GM19328 (cell line): Measurements from ENCODE around the gene TM4SF5.

ENCODE experiments used
- ATAC-seq: cut with Tn5 transposase; IDR thresholded peaks from one replicate; pipeline ENCODE4 v1.9.1; 2021; ENCODE audit warnings: mild to moderate bottlenecking, moderate library complexity; ENCODE audit not compliant: unreplicated experiment

TM4SF5 gene

DNA sequence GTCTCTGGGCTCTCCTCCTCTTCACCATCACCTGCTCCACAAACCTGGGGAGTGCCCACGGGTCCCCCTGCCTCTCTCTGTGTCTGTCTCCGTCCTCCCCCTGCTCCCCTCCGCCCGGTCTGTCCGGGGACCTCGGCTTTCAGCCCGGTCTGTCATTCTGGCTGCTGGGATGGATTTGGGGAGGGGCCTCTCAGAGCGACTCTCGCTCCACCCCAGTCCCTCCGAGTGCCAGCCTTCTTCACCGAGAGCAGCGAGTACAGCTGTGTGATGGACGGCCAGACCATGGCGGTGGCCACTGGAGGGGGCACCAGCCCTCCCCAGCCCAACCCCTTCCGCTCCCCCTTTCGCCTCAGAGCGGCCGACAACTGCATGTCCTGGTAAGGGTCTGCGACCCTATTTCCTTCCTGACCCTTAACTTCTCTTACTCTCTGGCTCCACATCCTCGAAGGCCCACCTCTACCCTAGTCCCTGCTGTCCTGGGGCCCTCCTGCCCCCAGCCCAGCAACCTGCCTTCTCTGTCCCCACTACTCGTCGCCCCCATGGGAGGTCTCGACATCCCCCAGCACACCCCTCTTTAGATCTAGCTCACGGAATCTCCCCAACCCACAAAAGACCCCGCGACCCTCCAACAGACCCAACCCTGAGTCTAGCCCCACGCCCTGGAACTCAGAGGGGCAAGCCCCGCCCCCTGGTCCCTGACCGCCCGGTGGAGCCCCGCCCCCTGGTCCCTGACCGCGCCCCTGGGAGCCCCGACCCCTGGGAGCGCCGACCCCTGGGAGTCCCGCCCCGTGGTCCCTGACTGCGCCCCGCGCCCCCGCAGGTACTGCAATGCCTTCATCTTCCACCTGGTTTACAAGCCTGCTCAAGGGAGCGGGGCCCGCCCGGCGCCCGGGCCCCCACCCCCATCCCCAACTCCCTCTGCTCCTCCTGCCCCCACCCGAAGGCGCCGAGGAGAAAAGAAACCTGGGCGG, 26.4 kb upstream of the TM4SF5 start:
- no peak for ATAC-seq

DNA sequence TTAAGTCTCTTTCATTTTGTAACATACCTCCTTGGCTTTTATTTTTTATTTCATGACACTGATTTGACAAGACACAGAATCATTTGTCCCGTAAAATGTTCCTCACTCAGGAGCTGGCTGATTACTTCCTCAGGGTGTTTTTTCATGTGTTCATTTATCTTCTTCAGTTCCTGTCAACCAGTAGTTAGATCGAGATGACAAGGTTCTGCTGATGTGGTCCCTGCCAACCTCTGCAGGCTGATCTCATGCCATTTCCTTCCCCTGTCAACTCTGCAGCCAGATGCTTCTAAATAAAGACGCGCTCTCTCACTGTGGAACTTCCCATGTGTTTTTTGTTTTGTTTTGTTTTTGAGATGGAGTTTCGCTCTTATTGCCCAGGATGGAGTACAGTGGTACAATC, 23.8 kb upstream of the TM4SF5 start:
- ATAC-seq: no peak

DNA sequence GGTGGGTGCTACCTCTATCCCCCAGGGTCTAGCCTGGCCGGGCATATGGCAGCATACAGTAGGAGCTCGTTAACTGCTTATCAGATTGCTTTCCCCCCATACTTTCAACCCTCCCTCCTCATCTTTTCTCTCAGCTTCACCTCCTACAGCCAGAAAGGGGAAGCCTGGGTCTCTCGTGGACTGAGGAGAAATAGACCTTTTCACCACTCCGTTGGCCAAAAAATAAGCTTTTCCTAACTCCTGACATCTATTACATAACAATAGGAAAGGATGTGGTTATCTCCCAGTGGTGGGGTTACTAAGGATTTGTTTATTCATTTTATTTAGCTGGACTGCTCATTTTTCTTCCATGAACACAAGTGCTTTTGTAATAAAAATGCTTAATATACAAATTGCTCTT, 23.0 kb upstream of the TM4SF5 start:
- ATAC-seq: no peak

DNA sequence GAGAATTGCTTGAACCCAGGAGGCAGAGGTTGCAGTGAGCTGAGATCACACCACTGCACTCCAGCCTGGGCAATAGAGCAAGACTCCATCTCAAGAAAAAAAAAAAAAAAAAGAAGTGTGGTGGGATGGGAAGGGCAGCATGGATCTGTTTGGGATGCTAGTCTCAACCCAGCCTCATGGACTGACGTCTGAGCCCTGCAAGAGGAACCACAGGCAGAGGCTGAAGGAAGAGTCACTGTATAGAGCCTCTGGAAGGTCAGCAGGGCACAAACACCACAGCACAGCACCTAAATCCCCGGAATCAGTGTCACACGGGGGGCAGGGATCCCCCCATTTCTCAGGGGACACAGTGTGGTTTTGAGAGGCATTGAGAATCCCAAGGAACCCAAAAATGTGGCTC, 21.1 kb upstream of the TM4SF5 start:
- ATAC-seq: no peak

DNA sequence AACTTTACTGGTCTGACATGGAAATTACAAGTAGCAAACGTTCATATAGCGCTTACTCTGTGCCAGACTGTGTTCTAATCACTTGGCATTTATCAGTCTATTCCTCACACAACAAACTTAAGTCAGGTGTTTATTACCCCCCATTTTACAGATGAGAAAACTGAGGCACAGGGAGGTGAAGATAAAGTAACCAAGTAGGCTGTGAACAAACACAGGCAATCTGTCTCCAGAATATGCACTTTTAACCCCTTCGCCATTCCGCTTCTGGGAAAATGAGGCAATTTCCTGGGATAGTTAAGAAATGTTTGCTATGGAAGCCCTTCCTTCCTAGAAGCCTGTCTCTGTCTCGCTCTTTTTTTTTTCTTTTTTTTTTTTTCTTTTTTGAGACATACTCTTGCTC, 19.8 kb upstream of the TM4SF5 start:
- no peak for ATAC-seq

DNA sequence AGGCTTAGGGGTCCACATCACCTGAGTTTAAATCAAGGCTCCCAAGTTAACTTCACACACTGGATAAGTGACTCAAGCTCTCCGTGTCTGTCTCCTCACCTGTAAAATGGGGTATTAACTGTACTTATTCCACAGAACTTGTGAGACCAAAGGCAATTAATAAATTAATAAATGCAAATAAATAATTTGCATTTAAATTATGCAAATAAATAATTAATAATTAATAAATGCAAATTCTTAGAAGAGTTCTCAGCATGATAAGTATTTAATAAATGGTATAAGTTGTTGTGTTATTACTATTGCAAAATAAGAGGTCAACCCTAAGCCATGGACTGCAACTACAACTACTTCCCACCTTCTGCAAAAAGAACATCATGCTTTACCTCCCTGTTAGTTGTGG, 18.3 kb upstream of the TM4SF5 start:
- no peak for ATAC-seq

DNA sequence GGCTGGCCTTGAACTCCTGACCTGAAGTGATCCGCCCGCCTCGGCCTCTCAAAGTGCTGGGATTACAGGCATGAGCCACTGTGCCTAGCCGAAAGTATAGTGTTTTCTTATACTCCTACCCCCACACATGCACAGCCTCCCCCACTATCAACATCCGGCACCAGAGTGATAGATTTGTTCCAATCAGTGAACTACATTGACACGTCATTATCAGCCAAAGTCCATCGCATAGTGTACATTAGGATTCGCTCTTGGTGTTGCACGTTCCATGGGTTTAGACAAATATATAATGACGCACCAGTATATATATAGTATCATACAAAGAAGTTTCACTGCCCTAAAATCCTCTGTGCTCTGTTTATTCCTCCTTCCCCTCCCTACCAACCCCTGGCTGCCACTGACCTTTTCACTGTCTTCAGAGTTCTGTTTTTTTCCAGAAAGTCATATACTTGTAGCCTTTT, 11.9 kb upstream of the TM4SF5 start:
- ATAC-seq: no peak

DNA sequence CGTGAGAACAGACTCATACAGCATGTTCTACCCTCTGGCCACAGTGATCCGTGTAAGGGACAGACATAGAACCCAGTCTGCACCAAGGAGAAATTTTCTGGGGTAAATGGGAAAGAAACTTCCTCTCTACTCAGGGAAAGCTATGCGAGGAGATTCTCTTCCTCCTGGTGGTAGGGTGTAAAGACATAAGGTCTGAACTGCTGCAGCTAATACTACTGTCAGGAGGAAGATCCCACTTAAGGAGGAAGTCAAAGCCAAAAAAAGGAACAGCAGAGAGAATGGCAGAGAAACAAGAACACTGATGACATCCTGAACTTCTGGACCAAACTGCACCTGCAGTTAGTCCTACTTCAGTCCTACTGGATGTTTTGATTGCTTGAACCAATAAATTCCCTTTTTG, 7.1 kb upstream of the TM4SF5 start:
- ATAC-seq: no peak

DNA sequence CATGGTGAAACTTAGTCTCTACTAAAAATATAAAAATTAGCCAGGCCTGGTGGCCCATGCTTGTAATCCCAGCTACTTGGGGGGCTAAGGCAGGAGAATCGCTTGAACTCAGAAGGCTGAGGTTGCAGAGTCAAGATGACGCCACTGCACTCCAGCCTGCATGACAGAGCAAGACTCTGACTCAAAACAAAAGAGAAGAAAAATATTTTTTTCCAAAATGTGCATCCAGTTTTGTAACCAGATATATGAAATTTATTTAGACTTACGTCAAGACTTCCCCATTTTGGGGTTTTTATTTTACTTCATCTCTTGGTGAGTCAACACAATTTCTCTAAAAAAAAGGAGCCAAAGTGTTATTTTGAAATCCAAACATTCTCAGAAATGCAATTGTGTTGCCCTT, 5.5 kb upstream of the TM4SF5 start:
- ATAC-seq: no peak

DNA sequence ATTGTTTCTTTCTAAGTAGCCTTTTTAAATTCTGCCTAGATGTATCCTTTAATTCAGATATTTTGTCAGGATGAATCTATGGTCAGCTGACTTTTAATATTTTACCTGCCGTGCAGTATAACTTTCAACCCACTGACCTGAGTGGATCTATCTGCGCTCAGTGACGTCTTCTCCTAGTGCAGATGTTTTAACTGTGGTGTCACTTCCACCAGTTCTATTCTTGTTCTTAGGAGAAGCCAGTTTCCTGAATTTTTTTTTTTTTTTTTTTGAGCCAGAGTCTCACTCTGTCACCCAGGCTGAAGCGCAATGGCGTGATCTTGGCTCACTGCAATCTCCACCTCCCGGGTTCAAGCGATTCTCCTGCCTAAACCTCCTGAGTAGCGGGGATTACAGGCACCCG, 5.0 kb upstream of the TM4SF5 start:
- ATAC-seq: no peak

DNA sequence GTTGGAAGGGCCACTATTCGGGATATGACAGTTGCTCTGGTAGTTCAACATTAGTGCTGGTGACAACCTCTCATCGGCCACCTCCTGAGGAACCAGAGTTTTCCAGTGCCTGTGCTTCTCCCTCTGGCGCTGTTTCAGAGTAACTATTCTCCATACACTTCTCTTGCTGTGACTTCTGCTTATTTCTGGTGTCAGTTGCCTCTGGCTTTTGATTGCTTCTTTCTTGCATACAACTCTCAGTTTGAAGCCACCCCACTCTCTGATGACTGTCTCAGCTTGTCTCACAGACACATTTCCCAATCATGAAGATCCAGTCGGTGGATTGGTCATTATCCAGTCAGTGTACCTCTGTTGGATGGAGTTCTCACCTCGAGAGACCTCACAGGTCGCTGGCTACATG, 3.4 kb upstream of the TM4SF5 start:
- ATAC-seq: no peak

DNA sequence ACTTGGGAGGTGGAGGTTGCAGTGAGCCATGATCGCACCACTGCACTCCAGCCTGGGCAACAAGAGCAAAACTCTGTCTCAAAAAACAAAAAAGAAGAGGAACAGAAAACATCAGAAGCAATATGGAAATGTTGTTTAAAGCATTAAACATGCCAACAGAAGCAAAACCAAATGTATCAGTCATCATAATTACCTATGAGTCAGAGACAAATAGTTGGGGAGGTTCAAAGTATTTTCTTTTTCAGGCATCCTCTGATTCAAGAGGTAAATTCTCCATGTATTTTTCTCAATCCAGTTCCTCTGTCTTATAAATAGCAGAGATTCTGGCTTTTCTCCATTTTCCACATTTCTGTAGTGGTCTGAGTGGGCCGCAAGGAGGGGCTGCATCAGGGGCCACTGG, 2.1 kb upstream of the TM4SF5 start:
- ATAC-seq: no peak

DNA sequence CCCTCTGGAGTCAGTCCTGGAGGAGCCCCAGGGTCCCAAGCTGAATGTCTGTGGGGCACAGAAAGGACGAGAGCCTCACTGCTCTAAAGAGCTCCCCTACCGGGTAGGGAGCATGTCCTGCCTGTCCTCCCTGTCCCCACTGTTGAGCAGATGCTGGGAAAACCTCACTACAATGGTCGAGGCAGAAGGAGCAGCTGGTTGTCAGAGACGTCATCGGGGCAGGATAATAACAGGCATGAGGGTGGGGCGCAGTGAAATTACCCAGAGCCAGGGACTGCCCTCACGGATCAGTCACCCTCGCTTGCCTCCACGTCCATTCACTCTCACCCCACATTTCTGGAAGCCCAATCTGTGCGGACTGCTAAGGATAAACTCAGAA, 538 bp downstream of the TM4SF5 start:
- ATAC-seq: no peak

DNA sequence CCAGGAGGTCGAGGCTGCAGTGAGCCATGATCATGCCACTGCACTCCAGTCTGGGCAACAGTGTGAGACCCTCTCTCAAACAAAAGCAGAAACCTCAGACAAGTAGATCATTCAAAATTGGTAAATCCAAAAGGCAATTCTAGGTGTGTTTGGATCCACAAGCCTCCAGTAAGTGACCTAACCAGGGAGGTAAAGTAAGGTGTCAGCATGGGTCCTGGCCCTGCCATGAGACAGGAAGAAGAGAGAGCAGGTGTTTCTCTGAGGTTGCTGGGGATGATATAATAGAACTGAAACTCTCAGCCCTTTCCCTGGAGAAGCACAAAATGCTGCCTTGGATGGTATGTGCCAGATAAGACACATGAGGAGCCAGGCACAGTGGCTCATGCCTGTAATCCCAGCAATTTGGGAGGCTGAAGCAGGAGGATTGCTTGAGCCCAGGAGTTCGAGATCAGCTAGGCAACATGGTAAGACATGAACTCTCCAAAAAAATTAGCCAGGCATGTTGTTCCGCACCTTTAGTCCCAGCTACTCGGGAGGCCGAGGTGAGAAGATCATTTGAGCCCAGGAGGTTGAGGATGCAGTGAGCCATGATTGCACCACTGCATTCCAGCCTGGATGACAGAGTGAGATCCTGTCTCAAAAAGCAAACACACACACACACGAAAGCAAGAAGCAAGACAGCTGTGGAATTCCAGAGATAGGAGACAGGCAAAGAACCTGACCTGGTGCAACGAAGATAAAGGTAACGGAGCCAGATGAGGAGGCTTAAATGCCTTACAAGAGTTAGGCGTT, 6.5 kb downstream of the TM4SF5 start:
- ATAC-seq: no peak

DNA sequence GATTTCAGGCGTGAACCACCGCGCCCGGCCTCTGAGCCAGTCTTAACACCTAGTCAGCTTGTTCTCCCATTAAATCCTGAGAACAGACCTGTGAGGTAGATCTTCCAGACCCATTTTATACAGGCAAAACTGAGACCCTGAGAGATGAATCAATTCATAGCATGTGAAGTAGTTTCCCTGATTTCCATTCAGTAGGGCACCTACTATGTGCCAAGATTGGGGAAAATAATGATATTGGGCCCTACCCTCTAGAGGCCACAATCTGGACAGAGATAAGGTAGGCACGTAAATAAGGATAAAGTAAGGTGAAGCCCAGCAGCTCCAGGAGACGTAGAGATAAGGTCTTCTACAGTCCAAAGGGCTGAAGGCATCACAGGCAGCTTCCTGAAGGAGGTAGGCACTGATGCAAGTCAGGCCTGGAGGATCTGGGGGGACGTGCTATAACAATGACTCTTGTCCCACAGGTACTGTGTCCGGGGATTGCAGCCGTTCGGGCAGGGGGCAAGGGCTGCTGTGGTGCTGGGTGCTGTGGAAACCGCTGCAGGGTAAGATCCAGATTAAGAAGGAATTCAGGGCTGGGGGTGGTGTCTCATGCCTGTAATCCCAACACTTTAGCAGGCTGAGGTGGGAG, 8.8 kb downstream of the TM4SF5 start:
- no peak for ATAC-seq

DNA sequence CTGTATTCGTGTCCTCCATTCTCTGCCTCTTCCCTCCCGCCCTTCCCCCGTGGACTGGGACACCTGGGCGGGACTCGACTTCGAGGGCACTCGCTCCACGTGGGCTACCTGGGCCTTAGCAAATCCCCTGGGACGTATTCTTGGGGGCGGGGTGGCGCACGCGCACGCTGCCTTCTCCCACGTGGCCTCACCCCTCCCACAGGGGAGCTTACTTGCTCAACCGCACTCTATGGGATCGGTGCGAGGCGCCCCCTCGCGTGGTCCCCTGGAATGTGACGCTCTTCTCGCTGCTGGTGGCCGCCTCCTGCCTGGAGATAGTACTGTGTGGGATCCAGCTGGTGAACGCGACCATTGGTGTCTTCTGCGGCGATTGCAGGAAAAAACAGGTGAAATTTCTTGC, 11.0 kb downstream of the TM4SF5 start:
- ATAC-seq: no peak

DNA sequence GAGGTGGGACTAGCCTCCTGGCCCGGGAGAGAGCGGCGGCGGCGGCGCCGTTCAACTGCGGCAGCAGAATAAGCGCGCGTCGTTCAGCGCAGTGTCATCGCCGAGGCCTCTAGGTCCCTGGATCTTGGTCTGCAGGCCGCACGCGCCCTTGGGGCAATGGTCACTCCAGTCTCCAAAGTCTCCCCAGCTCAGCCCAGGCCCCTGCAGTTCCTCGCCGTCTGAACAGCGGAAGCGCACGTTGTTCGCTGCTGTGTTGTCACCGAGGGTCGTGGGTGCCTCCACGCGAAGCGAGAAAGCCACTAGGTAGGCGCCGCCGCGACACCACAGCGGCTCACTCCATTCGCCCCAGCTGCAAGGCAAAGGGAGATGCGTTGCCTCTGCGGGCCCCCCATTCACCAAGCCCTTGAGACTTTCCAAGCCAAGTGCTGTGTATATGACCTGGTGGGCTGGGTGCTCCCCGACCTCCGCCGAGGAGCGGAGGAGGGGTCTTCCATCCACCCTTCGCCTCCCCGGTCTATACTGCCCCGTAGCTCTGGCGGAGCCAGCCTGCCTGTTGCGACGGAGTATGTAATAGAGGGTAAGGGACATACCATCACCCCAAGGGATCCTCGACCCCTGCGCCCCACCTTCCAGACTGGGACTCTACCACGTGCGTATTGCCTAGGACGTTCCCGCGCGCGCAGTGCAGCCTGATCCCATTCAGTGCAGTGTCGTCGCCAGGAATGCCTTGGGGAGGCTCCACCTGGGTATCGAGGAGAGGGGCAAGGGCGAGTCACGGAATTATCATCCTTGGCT, 13.8 kb downstream of the TM4SF5 start:
- ATAC-seq: no peak

DNA sequence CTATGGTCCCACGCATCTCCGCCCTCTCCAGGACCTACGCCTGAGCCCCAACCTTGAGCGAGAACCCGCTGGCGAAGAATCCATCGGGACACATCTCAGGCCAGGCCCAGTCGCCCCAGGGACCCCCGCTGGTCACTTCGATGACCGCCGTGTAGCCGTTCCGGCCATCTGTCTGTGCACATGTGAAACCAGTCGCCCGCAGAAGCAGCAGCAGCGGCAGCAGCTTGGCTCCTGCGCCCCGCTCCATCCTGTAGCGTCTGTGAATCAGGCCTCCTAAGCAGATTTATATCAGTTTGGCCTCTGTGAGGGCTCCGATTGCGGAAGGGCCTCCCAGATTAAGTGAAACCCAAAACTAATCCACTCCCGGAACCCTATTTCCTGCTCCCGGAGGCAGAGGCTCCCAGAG, 14.4 kb downstream of the TM4SF5 start, which contains the start of gene VMO1:
VMO1 (minus strand) TSS at position 259 of the 406 bp plus-strand sequence; CDS start at position 247, 12 bp downstream.
- no peak for ATAC-seq

DNA sequence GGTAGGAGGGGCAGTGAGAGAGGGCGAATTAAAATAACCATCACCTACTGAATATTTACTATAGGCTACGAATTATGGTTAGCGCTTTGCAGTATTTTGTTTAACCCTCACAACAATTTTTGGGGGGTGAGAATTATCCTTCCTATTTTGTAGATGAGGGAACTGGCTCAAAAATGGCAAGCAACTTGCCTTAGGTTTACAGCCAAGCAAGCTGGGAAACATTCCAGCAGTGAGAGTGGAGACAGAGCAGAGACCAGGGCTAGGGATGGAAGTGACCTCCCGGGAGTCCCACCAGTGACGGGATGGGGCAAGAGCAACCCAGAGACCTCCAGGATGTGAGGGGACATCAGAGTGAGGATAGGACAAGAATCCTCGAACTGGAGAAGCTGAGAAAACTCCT, 14.8 kb downstream of the TM4SF5 start:
- ATAC-seq: no peak

DNA sequence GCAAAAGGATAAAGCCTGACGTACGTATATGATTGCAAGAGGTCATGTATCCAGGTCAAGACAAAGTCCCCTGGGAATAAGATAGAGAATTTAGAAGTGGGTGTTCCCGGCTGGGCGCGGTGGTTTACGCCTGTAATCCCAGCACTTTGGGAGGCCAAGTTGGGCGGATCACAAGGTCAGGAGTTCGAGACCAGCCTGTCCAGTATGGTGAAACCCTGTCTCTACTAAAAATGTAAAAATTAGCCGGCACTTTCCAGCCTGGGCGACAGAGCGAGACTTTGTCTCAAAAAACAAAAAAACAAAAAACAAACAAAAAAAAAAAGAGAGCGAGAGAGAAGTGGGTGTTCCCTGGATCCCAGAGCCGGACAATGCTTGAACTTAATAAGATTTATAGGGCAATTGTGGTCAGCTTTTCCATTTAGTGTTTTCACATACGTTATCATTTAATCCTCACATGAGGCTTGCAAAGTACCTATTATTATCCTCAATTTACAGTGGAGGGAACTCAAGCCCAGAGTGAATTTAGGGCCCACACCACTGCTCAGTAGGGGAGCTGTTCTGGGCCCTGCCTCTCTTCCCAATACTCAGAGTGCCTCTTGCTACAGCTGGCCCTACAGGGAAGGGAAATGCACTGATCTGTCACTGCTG, 16.6 kb downstream of the TM4SF5 start:
- ATAC-seq: no peak
